ENCODE data around the gene PRX. TPM values are rescaled to one million over a fixed set of nuclear protein-coding genes. Genes with fewer than 3 reads are reported as not detected.
A peak's percentile ranks its signal among the peaks of the same experiment; 100 is the strongest.

Gene PRX
- total RNA-seq, 1 experiment from 2014 or later, result 3.4 TPM

DNA sequence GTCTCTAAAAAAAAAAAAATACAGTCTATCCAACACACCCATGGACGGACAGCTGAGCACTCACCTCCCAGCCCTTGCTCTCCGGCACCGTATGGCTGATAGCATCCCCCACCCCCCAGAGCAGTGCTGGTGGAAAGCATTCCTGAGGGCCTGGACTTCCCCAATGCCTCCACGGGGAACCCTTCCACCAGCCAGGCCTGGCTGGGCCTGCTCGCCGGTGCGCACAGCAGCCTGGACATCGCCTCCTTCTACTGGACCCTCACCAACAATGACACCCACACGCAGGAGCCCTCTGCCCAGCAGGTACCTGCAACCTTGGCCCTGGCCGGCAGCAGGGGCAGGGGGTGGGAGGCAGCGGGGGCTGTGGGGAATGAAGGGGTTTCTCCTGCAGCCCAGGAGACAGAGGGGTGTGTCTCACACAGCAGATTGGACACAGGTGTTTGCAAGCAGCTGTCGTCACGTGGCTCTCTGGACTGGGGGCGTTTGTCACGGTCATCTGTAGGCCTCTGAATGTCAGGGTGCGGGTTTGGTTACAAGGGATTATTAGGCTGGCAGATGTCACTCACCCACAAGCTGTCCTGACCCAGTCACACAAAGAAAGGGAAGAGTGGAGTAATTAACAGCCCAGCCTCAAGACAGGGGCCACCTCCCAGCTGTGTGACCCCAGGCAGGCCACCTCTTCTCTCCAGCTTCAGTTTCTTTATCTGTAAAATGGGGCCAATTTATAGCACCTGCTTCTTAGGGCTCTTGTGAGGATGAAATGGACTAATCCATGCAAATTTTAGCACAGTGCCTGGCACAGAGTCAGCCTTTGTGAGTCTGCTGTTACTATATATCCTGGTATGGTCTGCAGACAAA lies 45.4 kb downstream of the PRX start:
- TF ChIP-seq, protein P1, sequence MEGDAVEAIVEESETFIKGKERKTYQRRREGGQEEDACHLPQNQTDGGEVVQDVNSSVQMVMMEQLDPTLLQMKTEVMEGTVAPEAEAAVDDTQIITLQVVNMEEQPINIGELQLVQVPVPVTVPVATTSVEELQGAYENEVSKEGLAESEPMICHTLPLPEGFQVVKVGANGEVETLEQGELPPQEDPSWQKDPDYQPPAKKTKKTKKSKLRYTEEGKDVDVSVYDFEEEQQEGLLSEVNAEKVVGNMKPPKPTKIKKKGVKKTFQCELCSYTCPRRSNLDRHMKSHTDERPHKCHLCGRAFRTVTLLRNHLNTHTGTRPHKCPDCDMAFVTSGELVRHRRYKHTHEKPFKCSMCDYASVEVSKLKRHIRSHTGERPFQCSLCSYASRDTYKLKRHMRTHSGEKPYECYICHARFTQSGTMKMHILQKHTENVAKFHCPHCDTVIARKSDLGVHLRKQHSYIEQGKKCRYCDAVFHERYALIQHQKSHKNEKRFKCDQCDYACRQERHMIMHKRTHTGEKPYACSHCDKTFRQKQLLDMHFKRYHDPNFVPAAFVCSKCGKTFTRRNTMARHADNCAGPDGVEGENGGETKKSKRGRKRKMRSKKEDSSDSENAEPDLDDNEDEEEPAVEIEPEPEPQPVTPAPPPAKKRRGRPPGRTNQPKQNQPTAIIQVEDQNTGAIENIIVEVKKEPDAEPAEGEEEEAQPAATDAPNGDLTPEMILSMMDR (IDR thresholded peaks at IDR 0.05), result no peak
- TF ChIP-seq SIN3A (IDR thresholded peaks at IDR 0.05; ENCODE audit: borderline replicate concordance, insufficient read depth, low read depth, low read length) (no peak), TCF7L2 (IDR thresholded peaks at IDR 0.05; ENCODE audit: low read depth, low read length) (no peak), POLR2AphosphoS5 (IDR thresholded peaks at IDR 0.05; ENCODE audit: low read depth, low read length) (no peak)
- TF ChIP-seq, protein P2, sequence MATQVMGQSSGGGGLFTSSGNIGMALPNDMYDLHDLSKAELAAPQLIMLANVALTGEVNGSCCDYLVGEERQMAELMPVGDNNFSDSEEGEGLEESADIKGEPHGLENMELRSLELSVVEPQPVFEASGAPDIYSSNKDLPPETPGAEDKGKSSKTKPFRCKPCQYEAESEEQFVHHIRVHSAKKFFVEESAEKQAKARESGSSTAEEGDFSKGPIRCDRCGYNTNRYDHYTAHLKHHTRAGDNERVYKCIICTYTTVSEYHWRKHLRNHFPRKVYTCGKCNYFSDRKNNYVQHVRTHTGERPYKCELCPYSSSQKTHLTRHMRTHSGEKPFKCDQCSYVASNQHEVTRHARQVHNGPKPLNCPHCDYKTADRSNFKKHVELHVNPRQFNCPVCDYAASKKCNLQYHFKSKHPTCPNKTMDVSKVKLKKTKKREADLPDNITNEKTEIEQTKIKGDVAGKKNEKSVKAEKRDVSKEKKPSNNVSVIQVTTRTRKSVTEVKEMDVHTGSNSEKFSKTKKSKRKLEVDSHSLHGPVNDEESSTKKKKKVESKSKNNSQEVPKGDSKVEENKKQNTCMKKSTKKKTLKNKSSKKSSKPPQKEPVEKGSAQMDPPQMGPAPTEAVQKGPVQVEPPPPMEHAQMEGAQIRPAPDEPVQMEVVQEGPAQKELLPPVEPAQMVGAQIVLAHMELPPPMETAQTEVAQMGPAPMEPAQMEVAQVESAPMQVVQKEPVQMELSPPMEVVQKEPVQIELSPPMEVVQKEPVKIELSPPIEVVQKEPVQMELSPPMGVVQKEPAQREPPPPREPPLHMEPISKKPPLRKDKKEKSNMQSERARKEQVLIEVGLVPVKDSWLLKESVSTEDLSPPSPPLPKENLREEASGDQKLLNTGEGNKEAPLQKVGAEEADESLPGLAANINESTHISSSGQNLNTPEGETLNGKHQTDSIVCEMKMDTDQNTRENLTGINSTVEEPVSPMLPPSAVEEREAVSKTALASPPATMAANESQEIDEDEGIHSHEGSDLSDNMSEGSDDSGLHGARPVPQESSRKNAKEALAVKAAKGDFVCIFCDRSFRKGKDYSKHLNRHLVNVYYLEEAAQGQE (IDR thresholded peaks at IDR 0.05; ENCODE audit: insufficient read depth in 1 of 2, low read depth in 2 of 2, low read length in 1 of 2), result no peak
- ChIA-PET POLR2A (no interaction called here), CTCF (interaction anchor here (0.6 kb wide), 1 partner anchor 14 kb away, joined by 7 read pairs; no protein-coding TSS in a partner anchor)
- no peak for DNase-seq (ENCODE audit: low read depth, low spot score)
- no peaks in the 10 kb centered on the region for H3K27me3 ChIP-seq (ENCODE audit: control insufficient read depth, insufficient read depth, low read length)
- H3K4me3 ChIP-seq (ENCODE audit: low read depth in 2 of 2, low read length in 2 of 2), result no peak overlapping the region
- H3K9me3 ChIP-seq (ENCODE audit: control insufficient read depth, insufficient read depth, low read depth, low read length), result no peaks in the 10 kb centered on the region
- intact Hi-C loops (cut with micrococcal nuclease; ENCODE audit: unreplicated experiment) (no loop called here), in situ Hi-C loops (cut with HindIII; ENCODE audit: low pct_unique_long_range_greater_than_20kb, low sequenced_read_pairs) (no loop called here)
- no peaks in the 10 kb centered on the region for H3K36me3 ChIP-seq (ENCODE audit: control insufficient read depth, insufficient read depth, low read length)
- H3K27ac ChIP-seq (ENCODE audit: low read length), result no peak overlapping the region
- no TSS peak for BruUV-seq (replicated peaks)
- peaks cover 3% of the 10 kb centered on the region; the same call in 1 of the 2 replicates for H3K4me1 ChIP-seq (ENCODE audit: control insufficient read depth, insufficient read depth, low read length)
- ATAC-seq, result no peak

DNA sequence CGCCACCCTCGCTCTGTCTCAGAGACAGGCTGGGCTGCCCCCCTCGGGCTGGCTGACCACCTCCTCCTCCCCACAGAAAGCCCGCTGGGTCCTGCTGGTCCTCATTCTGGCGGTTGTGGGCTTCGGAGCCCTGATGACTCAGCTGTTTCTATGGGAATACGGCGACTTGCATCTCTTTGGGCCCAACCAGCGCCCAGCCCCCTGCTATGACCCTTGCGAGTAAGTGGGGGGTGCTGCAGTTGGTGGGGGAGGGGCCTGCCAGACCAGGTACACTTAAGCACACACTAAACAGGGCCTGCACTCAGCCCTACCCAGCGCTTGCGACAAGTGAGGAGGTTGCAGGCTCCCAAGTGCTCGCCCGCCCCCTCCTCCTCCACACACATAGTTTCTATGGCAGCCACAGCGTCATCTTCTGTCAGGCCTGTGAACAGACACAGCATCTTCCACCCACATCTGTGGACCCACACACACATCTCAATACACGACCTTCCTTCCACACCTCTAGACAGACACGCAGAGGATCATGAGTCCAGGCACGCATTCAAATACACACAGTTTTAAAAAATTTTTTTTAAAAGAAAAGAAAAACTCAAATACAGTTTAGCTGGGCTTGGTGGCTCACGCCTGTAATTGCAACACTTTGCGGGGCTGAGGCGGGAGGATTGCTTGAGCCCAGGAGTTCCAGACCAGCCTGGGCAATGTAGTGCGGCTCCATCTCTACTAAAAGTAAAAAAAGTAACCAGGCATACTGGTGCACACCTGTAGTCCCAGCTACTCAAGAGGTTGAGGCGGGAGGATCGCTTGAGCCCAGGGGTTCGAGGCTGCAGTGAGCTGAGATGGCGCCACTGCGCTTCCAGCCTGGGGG lies 46.2 kb downstream of the PRX start:
- DNase-seq (ENCODE audit: low read depth, low spot score) (no peak), ATAC-seq (peak; percentile 58; the same call in 1 of the 2 replicates)
- ChIA-PET CTCF (no interaction called here), POLR2A (interaction anchor here (0.6 kb wide), 1 partner anchor 330 kb away, joined by 4 read pairs; no protein-coding TSS in a partner anchor)
- H3K9me3 ChIP-seq (ENCODE audit: control insufficient read depth, insufficient read depth, low read depth, low read length), result no peaks in the 10 kb centered on the region
- BruUV-seq (replicated peaks), result no TSS peak
- no peak overlapping the region for H3K4me3 ChIP-seq (ENCODE audit: low read depth in 2 of 2, low read length in 2 of 2)
- intact Hi-C loops (cut with micrococcal nuclease; ENCODE audit: unreplicated experiment), result no loop called here
- TF ChIP-seq, protein P2 (IDR thresholded peaks at IDR 0.05; ENCODE audit: insufficient read depth in 1 of 2, low read depth in 2 of 2, low read length in 1 of 2), result no peak
- H3K4me1 ChIP-seq (ENCODE audit: control insufficient read depth, insufficient read depth, low read length), result peaks cover 4% of the 10 kb centered on the region; the same call in 1 of the 2 replicates
- in situ Hi-C loops (cut with HindIII; ENCODE audit: low pct_unique_long_range_greater_than_20kb, low sequenced_read_pairs), result no loop called here
- no peaks in the 10 kb centered on the region for H3K36me3 ChIP-seq (ENCODE audit: control insufficient read depth, insufficient read depth, low read length)
- H3K27ac ChIP-seq (ENCODE audit: low read length), result no peak overlapping the region
- H3K27me3 ChIP-seq (ENCODE audit: control insufficient read depth, insufficient read depth, low read length), result no peaks in the 10 kb centered on the region

Measured in Panc1 (cell line).